HG03064 (cell line): Measurements from ENCODE around the gene CASP2.
"Not testable (repeated sequence)": the region's sequence is repeated elsewhere in the genome, so short reads cannot be mapped to it uniquely, and the experiment has no call there.

Experiments used
- ATAC-seq: cut with Tn5 transposase; IDR thresholded peaks from one replicate; pipeline ENCODE4 v1.9.1; 2021; ENCODE audit warnings: low read depth; ENCODE audit not compliant: unreplicated experiment

The CASP2 gene

GRCh38 chr7:143263266-143264195 lies 24.6 kb upstream of the CASP2 start, which contains the start of gene GSTK1:
GSTK1 (plus strand) TSS chr7:143263441; CDS start chr7:143263514, 73 bp downstream.
- ATAC-seq = peak; percentile 100

GRCh38 chr7:143264196-143264568 lies 24.0 kb upstream of the CASP2 start:
- ATAC-seq = not testable (repeated sequence)

DNA sequence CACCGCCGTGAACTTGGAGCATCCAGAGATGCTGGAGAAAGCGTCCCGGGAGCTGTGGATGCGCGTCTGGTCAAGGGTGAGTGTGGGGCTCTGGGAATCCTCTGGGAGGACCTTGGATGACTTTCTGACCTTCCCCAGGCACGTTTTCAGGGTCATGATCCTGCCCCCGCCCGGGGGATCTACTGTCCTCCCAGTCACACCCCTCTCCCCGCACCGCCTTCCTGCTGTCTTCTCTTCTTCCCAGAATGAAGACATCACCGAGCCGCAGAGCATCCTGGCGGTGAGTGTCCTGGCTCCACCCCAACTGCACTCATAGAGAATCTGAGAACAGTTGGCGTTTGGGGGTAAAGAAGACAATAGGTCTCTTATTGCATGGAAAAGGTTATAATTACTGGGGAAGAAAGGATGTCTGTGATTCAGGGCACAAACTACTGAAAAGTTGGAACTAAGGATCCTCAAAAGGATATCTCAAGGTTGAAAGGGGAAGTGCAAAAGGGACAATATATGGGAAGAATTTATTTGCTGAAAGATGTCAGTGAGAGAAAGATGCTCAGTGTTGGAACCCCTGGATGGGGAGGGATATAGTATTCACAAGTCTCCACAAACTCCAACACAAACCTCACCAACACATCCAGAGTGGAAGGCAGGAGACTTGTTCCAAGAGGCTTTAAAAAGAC lies 23.0 kb upstream of the CASP2 start:
- ATAC-seq = no peak

- ATAC-seq = no peak
These were observed 18.9 kb upstream of the CASP2 start for GRCh38 chr7:143269251-143269650.

DNA sequence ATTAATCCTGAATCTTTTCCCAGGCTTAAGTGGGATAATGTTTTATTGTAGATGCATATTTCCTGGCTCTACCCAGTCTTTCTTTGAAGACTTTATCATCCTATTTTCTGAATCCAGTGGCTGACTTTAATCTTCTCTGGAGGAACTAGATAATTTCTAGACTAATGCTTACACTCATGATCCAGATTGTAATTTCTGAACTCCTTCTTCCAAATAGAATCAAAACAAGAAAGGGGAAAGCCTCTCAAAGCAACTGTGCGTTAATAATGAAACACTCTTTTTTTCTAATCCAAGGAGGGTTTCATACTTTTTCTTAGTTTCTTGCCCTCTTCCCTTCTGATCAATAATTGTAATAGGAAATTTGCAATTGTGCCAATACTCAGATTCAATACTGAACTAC lies 16.9 kb upstream of the CASP2 start:
- ATAC-seq = no peak

DNA sequence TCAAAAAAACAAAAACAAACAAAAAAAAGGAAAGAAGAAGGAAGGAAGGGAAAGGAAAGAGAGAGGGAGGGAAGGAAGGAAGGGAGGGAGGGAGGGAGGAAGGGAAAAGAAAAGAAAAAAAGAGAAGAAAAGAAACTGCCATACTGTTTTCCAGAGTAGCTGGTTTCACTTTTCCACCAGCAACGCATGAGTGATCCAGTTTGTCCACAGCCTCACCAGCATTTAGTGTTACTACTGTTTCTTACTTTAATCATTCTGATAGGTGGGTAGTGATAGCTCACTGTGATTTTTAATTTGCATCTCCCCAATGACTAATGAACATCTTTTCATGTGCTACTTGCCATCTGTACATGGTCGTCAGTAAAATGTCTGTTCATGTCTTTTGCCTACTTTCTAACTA lies 15.3 kb upstream of the CASP2 start:
- no peak for ATAC-seq

DNA sequence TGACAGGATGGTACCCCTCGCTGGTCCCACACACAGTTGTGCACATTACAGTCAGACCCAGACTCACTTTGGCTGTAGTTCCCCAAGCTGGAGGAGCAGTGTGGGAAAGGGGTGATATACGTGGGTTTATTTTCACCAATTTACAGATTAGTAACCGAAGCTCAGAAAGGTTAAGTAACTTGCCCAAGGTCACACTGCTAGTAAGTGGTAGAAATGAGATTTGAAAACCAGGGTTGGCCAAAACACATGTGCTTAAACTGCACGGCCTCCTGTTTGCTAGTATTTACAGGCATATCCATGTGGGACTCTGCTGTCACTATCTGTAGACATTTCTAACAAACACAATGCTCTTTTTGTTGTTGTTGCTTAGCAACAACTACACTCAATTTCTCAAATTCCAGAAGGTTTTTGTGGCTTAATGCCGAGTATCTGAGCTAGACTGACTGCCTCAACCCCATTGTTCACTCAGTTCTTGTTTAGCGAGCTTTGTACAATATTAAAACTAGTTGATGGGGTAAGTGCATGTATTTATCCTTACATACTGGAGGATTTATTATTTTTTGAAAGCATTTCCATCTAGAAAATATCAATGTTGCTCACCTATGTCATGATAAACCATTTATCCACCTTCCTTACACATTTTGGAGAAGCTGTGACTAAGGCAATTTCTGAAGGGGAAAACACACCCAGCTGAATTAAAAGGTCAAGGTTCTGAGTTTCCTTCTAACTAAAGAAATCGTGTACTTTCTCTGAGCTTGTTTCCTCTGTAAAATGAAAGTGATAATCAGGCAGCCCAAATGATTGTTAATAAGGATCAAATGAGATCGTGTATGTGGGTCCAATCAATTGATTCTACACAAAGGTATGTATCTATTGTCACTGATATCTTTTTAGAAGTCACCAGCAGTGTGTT lies 8.7 kb upstream of the CASP2 start:
- no peak for ATAC-seq

DNA sequence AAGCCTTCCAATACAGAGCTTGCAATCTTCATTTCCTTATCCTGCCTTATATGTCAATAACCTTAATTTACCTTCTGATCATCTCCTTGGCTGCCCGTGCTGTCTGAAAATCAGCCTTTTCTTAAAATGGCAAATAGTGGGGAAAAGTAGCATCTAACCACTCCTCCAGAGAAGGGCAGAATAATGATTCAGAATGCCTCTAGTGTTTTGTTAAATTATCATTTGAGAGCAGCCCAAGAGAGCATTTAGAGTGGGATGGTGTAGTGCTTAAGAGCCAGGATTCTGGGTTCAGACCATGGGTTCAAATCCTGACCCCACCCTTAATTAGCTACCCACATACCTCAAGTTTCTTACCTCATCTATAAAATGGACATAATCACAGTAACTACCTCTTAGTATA lies 8.0 kb upstream of the CASP2 start:
- ATAC-seq = no peak

GRCh38 chr7:143280566-143280965 lies 7.6 kb upstream of the CASP2 start:
- no peak for ATAC-seq

DNA sequence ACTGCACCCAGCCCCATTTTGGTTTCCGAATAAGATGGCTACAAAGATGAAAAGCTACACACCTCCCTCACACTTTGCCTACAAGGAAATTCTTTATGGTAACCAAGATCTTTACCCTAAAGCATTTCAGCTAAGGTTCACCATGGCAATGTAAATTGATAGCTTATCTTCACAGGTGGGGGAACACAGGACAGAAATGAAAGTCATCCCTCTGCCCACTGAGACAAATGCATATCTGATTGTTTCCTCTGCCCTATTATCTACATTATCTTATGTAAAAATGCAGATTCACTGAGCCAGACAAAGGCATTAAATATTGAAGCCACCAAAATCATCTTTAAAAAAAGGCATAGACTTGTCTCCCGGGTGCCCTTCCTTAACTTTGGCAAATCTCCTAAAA lies 6.6 kb upstream of the CASP2 start:
- no peak for ATAC-seq

GRCh38 chr7:143282124-143282523 lies 6.0 kb upstream of the CASP2 start:
- ATAC-seq = no peak

DNA sequence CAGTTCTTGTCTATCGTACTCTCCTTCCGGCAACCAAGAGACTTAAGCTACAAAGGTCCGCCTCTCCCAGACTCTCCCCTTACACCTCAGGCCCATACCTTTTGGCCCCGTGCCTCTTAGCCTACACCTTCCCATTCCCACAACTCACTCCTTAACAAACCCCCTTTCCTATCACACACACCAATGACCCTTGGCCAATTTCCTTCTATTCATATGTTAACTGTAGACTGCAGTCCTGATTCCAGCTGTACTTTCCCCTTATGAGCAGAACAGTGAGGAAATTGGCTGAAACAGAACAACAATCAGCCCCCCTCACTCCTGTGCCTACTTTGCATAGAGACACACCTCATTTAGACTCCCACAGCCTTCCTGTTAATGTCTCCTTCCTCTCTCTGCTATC lies 4.8 kb upstream of the CASP2 start:
- no peak for ATAC-seq

GRCh38 chr7:143284591-143285469 lies 3.3 kb upstream of the CASP2 start, which contains the start of gene TMEM139:
TMEM139 (plus strand) TSS chr7:143284958; CDS start chr7:143285958, 1,000 bp downstream.
- ATAC-seq = no peak

DNA sequence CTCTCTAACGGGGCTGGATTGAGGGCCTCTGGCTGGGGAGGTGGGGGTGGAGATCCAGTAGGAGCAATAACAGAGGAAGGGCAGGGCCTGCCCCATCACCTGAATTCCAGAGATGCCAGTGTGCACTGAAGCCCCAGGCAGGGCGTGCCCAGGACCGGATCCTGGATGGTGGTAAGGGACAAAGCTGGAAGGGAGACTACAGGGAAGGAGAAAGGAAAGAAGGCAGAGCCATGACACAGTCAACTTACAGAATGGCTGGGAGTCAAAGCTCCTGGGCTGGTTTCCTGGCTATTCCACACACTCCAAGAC lies 2.7 kb upstream of the CASP2 start:
- ATAC-seq = no peak

- no peak for ATAC-seq
These were observed 2.2 kb upstream of the CASP2 start for GRCh38 chr7:143285806-143286521.

DNA sequence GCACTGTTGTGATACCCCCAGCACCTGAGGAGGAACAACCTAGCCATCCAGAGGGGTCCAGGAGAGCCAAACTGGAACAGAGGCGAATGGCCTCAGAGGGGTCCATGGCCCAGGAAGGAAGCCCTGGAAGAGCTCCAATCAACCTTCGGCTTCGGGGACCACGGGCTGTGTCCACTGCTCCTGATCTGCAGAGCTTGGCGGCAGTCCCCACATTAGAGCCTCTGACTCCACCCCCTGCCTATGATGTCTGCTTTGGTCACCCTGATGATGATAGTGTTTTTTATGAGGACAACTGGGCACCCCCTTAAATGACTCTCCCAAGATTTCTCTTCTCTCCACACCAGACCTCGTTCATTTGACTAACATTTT lies 1.6 kb upstream of the CASP2 start:
- no peak for ATAC-seq

- no peak for ATAC-seq
These were observed 714 bp upstream of the CASP2 start for GRCh38 chr7:143287339-143287934.

DNA sequence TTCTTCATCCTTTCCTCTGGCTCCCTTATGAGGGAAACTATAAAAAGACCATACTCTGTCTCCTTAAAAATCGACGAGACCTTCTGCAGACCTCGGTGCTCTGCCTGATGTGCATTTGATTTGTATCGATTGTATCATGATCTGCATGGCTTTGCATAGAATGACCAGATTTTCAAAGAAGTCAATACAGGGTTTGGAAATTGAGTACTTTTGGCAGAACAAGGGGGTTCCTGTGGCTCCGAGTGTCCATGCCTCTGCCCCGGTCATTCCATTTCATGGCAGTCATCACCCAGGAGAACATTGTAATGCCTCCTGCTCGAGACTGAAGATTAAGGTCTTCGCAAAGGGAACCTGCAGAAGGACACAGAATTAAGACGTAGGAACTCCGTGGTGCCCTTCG lies 685 bp downstream of the CASP2 start:
- ATAC-seq = no peak

DNA sequence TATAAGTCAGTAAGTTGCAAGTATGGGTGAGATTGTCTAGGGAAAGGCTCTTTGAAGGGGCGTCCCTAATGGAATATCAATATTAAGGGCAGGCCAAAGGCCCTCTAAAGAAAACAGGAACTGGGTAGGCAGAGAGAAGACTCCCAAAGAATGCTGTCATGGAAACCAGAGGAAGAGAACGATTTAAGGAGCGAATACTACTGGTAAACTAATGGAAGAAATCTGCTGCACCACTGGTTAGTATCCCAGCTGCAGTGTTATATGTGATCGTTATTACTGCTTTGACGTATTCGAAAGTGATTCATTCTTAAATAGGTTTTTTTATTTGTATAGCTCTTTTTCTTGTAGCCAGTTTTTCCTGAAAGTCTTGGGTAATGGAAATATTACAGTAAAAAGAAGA lies 1.3 kb downstream of the CASP2 start:
- no peak for ATAC-seq
